ENCODE results near the gene MRPS24.

Gene MRPS24

DNA sequence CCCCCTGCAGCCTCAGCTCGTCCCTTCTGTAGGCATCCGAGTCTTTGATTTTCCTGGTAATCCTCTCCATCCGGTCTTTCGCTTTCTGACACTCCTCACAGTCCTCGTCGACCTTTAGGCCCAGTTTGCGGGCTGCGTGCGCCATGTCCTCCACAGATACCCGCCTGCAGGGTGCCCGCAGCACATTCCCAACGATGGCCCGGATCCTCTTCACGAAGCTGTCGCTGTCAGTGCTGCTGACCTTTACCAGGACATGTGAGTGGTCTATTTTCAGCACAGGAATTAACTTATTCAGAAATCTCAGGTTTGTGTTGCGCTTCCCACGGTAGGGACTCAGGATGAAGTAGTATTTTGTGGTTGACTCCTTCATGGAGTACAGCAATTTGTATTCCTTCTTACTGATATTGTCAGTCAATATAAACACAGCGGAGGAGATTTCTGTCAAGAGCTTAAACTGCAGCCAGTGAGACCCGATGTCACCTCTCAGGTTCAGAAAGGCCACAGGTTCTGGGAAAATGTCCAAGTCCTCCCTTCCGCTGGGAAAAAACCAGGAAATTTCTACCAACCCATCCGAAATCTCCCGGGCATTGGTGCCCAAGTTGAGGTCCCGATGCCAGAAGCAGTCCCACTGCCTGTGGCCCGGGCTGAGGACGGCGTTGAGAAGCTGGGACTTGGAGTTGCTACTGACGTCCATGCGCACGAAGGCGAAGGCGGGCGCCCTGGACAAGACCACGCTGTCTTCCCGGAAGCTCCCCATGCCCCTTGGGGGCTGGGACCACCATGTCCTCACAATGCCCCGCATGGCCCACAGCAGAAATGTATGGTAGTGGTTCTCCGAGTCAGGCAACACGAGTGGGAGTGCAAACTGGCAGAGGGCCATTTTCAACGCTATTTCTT, 8.9 kb upstream of the MRPS24 start:
- DNase-seq, result no peak

DNA sequence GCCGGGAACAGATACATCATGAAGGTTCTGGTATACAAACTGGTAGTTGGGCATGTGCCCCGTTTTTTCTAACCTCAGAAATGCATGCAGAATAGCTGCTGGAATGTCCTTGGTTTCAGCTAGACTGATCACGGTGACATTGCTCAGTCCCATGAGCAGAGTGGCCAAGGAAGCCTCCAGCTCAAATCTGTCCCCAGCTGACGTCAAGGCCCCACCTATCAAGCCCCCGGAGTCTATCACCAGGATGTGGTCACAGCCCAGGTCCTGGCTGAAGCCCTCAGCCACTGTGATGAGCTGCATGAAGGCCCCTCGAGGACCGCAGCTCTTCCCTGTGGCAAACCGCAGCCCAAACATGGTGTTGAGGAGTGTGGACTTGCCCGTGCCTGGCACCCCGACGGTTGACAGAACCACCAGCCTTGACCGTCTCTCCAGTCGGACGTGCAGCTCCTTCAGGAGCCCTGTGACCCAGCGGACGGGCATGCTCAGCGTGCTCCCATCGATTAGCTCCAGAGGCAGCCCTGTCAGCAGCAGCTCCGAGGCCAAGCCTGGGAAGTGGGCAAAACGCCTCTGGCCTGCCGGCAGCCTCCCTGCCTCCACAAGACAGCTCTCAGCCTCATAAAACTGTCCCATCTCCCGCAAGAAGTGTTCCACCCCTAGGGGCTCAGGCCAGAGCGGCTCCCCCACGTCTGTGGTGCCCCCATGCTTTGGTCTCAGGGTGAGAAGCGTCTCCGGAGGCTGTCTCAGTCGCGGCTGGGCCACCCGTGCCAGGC, 7.8 kb upstream of the MRPS24 start:
- DNase-seq, result no peak

DNA sequence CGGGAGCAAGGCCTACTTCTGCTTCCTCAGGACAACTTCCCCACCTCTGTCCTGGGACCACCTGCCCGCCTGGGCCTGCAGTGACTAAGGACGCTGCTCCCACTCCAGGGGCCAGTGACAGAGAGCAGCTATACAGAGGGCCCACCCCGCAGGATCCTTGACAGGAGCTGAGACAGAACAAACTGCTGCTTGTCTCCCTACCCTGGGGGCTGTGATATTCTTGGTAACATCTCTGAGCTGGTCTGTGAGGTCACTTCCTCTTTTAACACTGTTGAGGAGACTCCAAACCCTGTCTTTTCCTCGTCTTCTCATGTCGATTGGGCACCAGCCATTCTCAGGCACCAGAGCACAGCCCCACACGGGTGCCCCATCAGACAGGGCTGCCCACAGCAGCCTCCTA, 6.9 kb upstream of the MRPS24 start:
- no peak for DNase-seq

DNA sequence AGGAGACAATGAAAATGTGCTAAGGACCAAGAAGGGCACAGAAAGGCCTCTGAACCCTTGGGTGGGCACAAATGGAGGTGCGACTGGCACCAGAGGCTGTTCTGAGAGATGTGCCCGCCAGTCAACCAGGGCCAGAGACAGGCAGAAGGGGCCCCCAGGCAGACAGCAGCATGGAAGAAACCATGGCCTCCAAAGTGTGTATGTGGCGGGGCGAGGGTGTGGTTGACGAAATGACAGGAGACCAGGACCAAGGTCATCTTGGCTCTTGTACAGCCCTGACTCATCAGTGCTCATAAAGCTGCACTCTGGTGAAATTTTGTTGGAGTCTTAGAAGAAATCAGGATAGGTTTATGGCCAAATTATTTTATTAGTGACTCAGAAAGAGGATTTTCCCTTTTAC, 4.0 kb upstream of the MRPS24 start:
- peak; percentile 69 for DNase-seq

DNA sequence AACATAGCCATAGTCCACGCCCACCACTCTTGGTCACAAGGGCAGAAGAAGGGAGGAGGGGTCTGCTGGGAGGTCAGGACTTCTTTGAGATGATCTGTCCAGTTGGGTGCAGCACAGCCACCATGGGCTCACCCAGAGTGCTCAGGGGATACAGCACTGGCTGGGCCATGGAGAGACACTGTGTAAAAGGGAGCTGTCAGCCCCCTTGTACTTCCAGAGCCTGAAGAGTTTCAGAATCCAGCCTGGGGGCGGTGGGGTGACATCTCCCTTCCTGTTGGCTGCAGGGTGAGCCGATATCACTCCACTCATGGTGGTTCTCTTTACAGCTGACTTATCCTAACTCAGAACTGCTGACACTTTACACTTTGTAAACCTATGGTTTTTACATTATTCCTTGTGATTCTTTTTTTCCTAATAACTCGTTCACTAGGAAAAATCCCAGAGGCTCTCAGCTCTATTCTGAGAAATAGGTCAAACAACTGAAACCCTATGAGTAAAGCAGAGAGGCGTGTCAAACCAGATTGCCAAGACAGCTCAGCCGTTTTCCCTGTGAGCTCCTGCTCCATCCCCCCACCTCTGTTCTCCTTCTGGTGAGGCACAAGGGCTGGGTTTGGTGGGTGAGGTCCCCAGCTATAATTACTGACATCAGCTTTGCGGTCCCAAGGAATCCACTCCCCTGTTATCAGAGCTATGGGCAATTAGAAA, 3.2 kb upstream of the MRPS24 start:
- peak; percentile 85 for DNase-seq

DNA sequence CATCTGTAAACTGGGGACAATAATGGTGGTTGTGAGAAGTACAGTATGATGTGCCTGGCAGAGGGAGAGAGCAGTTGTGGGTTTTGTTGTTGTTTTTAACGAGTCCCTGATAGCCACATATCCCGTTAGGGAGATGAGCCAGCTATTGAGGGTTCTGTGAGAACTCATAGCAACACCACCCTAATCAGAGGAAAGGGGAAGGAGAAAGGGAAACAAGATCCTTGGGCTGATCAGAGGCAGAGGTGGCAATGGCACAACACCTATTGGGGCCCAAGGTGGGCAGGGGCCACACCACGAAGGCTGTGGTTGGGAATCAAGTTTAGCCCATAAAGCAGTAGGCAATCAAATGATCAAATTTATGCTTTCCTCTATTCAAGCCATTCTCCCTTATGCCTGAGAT, 1.7 kb upstream of the MRPS24 start:
- DNase-seq, result no peak

DNA sequence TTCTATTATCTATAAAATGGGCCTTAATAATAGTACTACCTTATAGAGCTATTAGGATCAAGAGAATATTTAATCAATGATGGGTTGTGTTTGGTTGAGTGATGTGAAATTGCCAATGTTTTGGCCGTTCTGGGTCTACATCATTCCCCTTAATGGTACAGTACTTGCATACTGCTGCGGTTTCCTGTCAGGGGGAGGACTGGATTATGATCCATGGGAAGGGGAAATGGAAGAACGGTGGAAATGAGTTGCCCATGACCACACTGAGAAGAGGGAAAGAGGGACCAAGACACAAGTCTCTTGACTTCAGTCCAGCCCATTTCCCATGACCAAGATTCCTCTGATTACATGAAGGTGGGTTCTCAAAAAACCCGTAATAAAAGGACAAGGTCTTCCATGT, 999 bp upstream of the MRPS24 start:
- DNase-seq, result peak; percentile 16

DNA sequence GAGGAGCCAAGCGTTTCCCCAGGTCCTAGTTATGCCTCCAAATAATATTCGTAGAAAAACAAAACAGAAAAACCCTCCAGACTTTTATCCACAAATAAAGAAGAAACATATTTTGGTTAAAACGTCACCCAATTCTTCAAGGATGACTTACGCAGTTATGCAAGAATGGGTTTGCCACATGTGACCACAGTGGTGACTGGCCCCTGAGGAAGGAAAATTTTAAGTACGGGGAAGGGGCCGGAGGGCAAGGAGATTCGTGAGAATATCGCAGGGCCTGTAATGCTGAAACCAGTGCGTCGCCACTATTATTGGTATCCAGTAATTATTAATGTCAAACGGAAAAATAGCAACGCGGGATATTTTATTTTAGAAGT, 537 bp upstream of the MRPS24 start:
- peak; percentile 94 for DNase-seq

DNA sequence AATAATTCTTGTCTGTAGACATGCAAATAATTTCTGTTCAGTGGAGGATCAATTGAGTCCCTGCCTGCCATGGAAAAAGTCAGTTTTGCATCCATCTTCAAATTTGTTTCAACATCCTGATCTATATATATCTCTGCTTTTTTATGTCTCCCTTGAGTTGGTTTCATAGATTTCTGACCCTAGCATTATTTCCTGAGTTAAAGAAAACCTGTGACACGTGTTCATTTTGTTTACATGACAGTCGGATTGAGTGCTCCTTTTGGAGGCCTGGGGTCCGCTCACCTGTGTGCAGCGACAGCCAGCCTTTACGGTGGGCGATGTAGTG, 674 bp downstream of the MRPS24 start:
- no peak for DNase-seq

DNA sequence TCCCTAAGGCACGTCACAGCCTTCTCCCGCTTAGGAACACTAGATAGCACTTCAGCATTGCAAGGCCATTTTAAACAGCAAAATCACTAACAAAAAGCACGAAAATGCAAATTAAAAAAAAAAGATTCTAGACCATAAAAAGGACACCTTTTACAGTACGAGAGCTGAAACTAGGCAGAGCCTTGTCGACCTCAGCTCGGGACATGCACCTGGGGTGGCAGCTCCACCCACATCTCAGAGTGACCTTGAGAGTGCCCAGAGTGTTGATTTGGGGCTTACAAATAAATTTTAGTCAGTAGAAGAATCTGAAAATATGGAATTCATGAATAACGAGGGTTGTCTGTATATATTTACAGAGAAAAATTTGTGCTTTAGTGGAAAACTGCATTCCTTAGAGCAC, 1.1 kb downstream of the MRPS24 start:
- no peak for DNase-seq

DNA sequence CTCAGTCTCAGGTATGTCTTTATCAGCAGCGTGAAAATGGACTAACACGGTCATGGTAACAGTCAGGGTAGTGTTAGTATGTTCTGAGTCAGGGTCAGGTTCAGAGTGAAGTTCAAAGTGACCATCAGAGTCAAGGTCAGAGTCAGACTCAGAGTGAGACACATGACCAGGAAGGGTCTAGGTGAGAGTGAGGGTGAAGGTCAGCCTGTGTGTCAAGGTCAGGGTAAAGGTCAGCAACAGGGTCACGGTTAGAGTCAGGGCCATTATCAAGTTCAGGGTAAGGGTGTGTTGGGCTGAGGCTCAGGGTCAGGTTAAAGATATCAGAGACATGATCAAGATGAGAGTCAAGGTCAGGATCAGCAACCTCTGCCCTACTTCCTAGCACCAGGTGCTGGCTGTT, 4.0 kb downstream of the MRPS24 start:
- DNase-seq, result no peak

DNA sequence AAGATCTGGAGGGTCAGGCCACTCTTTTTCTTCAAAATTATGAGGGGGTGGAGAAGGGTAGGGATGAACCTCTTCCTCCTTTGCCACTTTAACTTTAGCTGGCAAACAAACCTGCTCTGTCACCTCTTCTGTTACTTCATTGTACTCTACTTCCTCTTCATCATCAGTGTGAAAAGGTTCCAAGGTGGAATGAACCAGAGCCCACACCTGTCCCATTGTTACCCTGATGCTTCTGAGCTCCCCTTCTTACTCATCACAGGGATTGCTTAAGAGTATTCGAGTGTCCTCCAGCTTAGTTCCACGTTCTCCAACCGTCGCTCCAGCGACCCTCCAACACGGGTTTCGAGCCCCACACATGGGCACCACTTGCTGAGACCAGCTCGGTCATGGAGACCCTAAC, 5.2 kb downstream of the MRPS24 start:
- no peak for DNase-seq

DNA sequence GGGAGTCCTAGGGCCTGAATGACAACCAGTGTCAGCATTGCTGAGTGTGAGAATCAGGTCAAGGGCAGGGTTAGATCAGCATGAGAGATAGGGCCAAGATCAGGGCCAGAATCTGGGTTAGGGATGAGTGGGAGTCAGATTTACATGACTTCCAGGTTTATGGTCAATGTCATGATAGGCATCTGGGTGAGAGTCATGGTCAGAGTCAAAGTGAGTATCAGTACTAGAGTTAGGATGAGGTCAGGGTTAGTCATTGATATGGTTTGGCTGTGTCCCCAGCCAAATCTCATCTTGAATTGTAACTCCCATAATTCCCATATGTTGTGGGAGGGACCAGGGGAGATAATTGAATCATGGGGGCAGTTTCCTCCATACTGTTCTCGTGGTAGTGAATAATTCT, 12.3 kb downstream of the MRPS24 start:
- DNase-seq, result peak; percentile 20

DNA sequence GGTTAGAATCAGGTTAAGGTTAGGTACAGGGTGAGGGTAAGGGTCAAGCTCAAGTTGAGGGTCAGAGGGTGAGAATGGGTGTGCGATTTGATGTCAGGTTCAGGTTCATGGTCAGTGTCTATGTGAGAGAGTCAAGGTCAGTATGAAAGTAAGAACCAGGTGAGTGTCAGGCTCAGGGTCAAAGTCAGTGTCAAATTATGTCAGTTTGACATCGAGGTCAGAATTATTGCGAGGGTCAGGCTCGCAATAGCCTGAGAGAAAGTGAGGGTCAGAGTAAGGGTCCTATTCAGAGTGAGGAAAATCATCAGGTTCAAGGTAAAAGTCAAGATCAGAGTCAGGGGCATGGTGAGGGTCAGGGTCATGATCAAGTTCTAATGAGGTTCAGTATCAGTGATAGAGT, 13.0 kb downstream of the MRPS24 start:
- no peak for DNase-seq

DNA sequence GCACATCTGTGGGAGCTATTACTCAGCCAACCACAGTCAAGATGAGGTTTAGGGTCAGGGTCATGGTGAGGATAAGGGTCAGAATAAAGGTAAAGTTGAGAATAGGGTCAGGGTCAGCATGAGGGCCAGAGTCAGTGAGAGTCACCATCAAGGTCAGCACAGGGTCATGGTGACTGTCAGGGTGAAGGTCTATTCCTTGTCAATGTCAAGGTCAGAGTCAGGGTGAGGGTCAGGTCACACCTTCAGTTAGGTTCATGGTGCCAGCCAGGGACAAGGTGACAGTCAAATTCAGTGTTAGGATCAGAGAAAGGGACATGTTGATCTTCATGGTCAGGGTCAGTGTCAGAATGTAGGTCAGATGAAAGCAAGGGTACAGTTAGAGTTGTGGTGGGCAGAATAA, 14.1 kb downstream of the MRPS24 start:
- no peak for DNase-seq

DNA sequence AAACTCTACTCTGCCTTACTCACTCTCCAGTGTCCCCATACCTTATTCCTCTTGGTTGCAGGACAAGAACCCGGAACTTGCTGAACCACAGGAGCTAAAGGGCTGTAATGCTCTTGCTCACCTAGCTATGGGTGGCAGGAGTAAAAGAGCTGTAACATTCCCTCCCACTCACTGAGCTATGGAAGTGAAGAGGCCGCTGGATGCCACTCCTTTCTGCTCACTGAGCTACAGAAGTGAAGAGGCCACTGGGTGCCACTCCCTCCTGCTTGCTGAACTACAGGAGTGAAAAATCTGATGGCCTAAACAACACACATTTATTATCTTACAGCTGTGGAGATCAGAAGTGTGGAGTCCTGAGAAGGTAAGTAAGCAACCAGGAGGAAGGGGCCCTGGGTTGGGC, 17.5 kb downstream of the MRPS24 start:
- no peak for DNase-seq

DNA sequence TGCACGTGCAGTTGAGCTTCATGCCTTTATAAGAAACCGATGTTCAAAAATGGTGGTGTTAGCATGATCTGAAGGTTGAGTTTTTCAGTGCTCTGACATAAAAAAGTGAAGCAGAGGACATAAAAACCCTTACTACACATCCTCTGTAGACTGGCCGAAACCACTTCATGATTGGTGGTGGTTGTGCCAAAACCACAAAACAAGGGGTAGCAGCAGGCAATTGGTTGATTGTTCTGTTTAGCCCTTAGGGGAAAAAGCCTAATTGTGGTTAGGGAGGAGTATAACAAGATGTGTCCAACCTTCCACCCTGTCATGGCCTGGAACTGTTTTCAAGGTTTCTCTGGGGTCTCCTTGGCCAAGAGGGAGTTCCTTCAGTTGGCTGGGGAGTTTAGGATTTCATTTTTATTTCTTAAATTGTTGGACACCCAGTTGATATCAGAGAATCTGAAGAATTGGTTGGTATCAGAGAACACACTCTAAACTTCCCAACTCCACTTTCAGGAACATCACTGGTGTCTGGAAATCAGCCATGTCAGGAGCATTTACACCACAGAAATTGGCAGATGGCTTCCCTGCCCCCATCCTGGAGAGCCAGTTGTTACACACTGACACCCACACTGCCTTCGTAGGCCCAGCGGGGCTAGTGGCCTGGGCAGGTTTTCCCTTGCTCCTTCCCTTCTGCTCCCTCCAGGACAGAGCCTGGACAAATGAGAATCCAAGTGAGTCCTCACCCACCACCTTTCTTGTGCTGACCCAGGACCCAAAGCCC, 18.8 kb downstream of the MRPS24 start:
- no peak for DNase-seq

DNA sequence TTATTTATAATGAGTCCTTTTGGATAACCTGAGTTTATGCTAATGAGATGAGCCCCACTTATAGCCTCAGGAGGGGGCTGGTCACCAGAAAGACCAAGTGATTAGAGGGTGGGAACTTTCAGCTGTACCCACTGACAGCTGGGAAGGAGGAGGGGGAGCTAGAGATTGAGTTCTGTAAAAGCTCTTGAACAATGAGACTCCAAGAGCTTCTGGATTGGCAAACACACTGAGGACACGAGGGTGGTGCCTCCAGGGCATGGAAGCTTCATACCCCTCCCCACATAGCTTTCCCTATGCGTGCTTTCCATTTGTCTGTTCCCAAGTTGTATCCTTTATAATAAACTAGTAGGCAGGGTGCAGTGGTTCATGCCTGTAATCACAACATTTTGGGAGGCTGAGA, 20.3 kb downstream of the MRPS24 start:
- no peak for DNase-seq

DNA sequence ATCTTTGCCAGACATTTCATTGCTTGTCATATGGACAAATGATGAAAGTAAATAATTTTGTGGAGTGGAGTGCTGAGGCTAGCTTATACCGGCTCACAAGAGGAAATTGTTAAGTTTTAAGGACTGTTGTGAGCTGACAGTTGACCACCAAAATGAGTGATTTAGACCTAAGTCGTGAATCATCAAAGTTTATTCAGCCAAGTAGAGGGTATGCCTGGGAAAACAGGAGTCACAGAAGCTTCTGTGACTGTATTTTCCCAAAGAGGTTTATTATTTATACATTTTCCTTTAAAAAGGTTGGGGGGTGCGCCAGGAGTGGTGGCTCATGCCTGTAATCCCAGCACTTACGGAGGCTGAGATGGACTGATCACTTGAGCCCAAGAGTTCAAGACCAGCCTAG, 21.8 kb downstream of the MRPS24 start:
- DNase-seq, result peak; percentile 43

DNA sequence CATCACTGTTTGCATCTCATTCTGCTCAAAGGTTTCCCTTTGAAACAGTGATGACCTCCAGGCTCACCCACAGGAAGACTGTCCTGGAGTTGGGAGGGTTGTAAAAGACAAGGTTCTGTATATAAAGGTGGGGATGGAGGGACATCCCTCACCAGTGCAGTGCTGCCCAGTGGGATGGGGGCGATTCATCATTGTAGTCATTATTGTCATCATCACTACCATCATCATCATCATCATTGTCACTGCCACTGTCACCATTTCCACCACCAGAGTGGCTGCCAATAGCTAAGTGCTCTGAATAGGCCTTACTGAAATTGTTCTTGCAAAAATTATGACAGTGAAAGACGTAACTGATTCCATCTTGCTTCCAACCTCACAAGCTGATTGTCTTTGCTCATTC, 24.7 kb downstream of the MRPS24 start:
- DNase-seq, result no peak

DNA sequence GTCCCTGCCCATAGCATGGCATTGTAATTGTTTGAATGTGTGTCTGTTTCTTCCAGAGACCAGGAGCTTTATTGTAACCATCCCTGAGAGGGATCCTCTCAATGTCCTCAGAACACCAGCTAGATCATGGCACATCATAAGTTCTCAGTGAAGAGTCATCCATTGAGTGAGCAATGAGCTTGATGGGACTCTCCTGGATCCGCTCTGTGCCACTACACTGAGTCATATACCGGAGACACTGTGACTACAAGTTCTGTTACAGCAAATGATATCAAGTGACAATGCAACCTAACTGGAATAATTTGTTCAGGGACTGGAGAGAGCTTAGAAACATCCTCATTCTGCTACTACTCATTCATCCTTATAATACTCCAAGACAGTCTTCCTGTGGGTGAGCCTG, 25.1 kb downstream of the MRPS24 start:
- DNase-seq, result peak; percentile 19

DNA sequence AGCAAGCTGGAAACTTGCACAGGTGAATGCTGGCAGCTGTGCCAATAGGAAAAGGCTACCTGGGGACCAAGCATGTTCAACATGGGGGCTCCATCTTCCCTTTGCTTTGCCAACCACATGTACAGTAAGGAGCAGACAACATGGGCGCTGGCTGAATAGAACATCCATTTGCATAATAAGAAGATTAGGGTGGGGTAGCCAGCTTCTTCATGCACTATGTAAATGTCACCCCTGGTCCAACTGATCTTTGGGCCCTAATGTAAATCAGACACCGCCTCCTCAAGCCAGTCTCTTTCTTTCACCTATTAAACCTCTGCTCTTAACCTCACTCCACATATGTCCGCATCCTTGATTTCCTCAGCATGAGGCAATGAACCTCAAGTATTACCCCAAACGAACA, 26.0 kb downstream of the MRPS24 start:
- DNase-seq, result no peak

DNA sequence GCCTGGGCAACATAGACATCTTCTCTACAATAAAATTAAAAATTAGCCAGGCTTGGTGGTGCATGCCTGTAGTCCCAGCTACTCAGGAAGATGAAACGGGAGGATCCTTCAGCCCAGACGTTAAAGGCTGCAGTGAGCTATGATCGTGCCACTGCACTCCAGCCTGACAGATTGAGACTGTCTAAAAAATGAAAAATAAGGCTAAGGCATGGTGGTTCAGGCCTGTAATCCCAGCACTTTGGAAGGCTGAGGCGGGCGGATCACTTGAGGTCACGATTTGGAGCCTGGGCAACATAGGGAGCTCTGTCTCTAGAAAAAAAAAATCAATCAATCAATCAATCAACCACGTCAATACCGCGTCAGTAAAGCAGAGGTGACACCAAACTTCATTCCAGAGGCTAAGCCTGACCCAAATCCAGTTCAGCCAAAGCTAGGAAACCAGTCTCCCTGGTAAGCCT, 31.1 kb downstream of the MRPS24 start:
- no peak for DNase-seq
